IMR-90 (cell line): ENCODE results near the gene EP300. TPM values are rescaled to one million over a fixed set of nuclear protein-coding genes. Genes with fewer than 3 reads are reported as not detected.

ENCODE experiments used
- ATAC-seq: fragments of 200-7000 bp; cut with Tn5 transposase; 2 replicates; pipeline ENCODE4 v1.9.1; 2020; ENCODE audit warnings: low read depth, mild to moderate bottlenecking, moderate library complexity
- BruUV-seq: library from RNA; stranded (reverse); fragments of 400-500 nt; replicated peaks from 2 replicates; lab custom pipeline; 2021; lab: Mats Ljungman, UMichigan
- CTCF ChIA-PET: fragments of 300-600 bp; formaldehyde crosslinking; extraction: SDS; loops from one replicate; lab custom pipeline; 2021; ENCODE audit warnings: antibody characterized with exemption; lab: Yijun Ruan, JAX
- POLR2A ChIA-PET: fragments of 300-600 bp; sonication (Branson Sonifier 250); formaldehyde crosslinking; loops from one replicate; lab custom pipeline; 2022; ENCODE audit warnings: antibody characterized with exemption; ENCODE audit not compliant: unreplicated experiment; lab: Charles Lee
- DNase-seq: peaks from one replicate; pipeline ENCODE4 v3.0.0; 2013
- H2AFZ ChIP-seq: replicated peaks from 2 replicates; pipeline ENCODE3; 2013; ENCODE audit warnings: low read length, mild to moderate bottlenecking; ENCODE audit not compliant: poor library complexity
- H2AK5ac ChIP-seq: 2 replicates; pipeline ENCODE4 v1.6.1; 2013; ENCODE audit warnings: low read depth, low read length, inconsistent platforms
- H2AK9ac ChIP-seq: replicated peaks from 2 replicates; pipeline ENCODE3; 2013; ENCODE audit warnings: mild to moderate bottlenecking, low read depth, low read length, moderate library complexity; ENCODE audit not compliant: poor library complexity
- H2BK120ac ChIP-seq: 2 replicates; pipeline ENCODE4 v1.6.1; 2013; ENCODE audit warnings: low read depth, low read length, inconsistent platforms
- H2BK15ac ChIP-seq: 3 replicates; pipeline ENCODE4 v1.6.1; 2013; ENCODE audit warnings: low read depth, low read length, inconsistent platforms
- H2BK20ac ChIP-seq: 2 replicates; pipeline ENCODE4 v1.6.1; 2013; ENCODE audit warnings: low read depth, mild to moderate bottlenecking, inconsistent platforms, low read length, moderate library complexity
- H2BK5ac ChIP-seq: 2 replicates; pipeline ENCODE4 v1.6.1; 2013; ENCODE audit warnings: mild to moderate bottlenecking, low read depth, low read length, inconsistent platforms; ENCODE audit not compliant: poor library complexity, severe bottlenecking
- H3K14ac ChIP-seq: replicated peaks from 2 replicates; pipeline ENCODE4 v1.6.1; 2013; ENCODE audit warnings: low read depth, low read length, inconsistent platforms
- H3K18ac ChIP-seq: 2 replicates; pipeline ENCODE4 v1.6.1; 2013; ENCODE audit warnings: low read depth, low read length, control low read depth
- H3K23ac ChIP-seq: 2 replicates; pipeline ENCODE4 v1.6.1; 2013; ENCODE audit warnings: low read depth, low read length, inconsistent platforms
- H3K27ac ChIP-seq: 2 replicates; pipeline ENCODE4 v1.5.1; 2013; ENCODE audit warnings: mild to moderate bottlenecking, control low read depth, low read length; ENCODE audit not compliant: insufficient read depth
- H3K27me3 ChIP-seq: 2 replicates; pipeline ENCODE4 v1.6.1; 2013; ENCODE audit warnings: low read length; ENCODE audit not compliant: control insufficient read depth, insufficient read depth
- H3K36me3 ChIP-seq: 2 replicates; pipeline ENCODE4 v1.6.1; 2013; ENCODE audit warnings: low read length, mixed read lengths; ENCODE audit not compliant: control insufficient read depth, insufficient read depth
- H3K4ac ChIP-seq: 2 replicates; pipeline ENCODE4 v1.6.1; 2013; ENCODE audit warnings: low read depth, low read length, inconsistent platforms
- H3K4me1 ChIP-seq: 2 replicates; pipeline ENCODE4 v1.6.1; 2013; ENCODE audit warnings: low read length, mixed read lengths; ENCODE audit not compliant: control insufficient read depth, insufficient read depth
- H3K4me2 ChIP-seq: 2 replicates; pipeline ENCODE4 v1.6.1; 2013; ENCODE audit warnings: low read depth, mild to moderate bottlenecking, control low read depth, low read length, moderate library complexity
- H3K4me3 ChIP-seq: 2 replicates; pipeline ENCODE4 v1.5.1; 2013; ENCODE audit warnings: low read depth, mild to moderate bottlenecking, control low read depth, low read length, moderate library complexity; ENCODE audit not compliant: insufficient read depth
- H3K56ac ChIP-seq: 2 replicates; pipeline ENCODE4 v1.6.1; 2013; ENCODE audit warnings: low read length, inconsistent platforms; ENCODE audit not compliant: insufficient read depth; ENCODE audit errors: extremely low read depth
- H3K79me1 ChIP-seq, 2 experiments: 2 replicates each; pipeline ENCODE4 v1.6.1; 2013; ENCODE audit warnings: low read length in 2 of 2, inconsistent platforms in 1 of 2, low read depth in 1 of 2
- H3K9ac ChIP-seq: 2 replicates; pipeline ENCODE4 v1.6.1; 2013; ENCODE audit warnings: low read depth, low read length, control low read depth
- H3K9me1 ChIP-seq: 2 replicates; pipeline ENCODE4 v1.6.1; 2013; ENCODE audit warnings: low read length, inconsistent platforms; ENCODE audit not compliant: insufficient read depth
- H3K9me3 ChIP-seq: 2 replicates; pipeline ENCODE4 v1.6.1; 2013; ENCODE audit warnings: low read length; ENCODE audit not compliant: control insufficient read depth, insufficient read depth
- H4K20me1 ChIP-seq: 2 replicates; pipeline ENCODE4 v1.6.1; 2013; ENCODE audit warnings: low read length, inconsistent platforms; ENCODE audit not compliant: insufficient read depth
- H4K5ac ChIP-seq: 2 replicates; pipeline ENCODE4 v1.6.1; 2013; ENCODE audit warnings: mild to moderate bottlenecking, low read depth, low read length, control low read depth
- H4K8ac ChIP-seq, 2 experiments: 2 replicates each; pipeline ENCODE4 v1.6.1; 2013; ENCODE audit warnings: low read depth in 2 of 2, low read length in 2 of 2, control low read depth in 1 of 2, inconsistent platforms in 1 of 2
- H4K91ac ChIP-seq: 2 replicates; pipeline ENCODE4 v1.6.1; 2013; ENCODE audit warnings: low read depth, low read length, inconsistent platforms; ENCODE audit not compliant: insufficient read depth
- POLR2A ChIP-seq: IDR thresholded peaks from 2 replicates; pipeline ENCODE4 v1.6.1; 2012; ENCODE audit warnings: mild to moderate bottlenecking, low read depth, low read length
- RCOR1 ChIP-seq: IDR thresholded peaks from 2 replicates; pipeline ENCODE4 v1.6.1; 2012; ENCODE audit warnings: mild to moderate bottlenecking, low read length, improper control_type of control experiment; ENCODE audit not compliant: insufficient replicate concordance
- WGBS, 2 experiments: methylation state at CpG; one replicate each; pipeline versions ENCODE4 v1.1.5 to v1.1.7; 2013; ENCODE audit warnings: missing lambda C conversion rate in 2 of 2; ENCODE audit not compliant: insufficient read length in 1 of 2; ENCODE audit errors: extremely low coverage in 2 of 2; 5-methylcytosine and 5-hydroxymethylcytosine counted together
- dilution Hi-C: fragments of 300-500 bp; cut with HindIII; formaldehyde crosslinking; loops from one replicate; pipeline ENCODE4 v1.14.3; 2018; ENCODE audit warnings: low sequenced_read_pairs; ENCODE audit not compliant: unreplicated experiment
- in situ Hi-C: fragments of 300-500 bp; cut with MboI; formaldehyde crosslinking; loops from 3 replicates; pipeline ENCODE4 v1.14.3; 2019; ENCODE audit warnings: low sequenced_read_pairs, inconsistent platforms, mixed read lengths
- intact Hi-C: fragments of 100-400 bp; cut with micrococcal nuclease; formaldehyde crosslinking; loops from 2 replicates; pipeline ENCODE4 v1.10.0; 2022
- polyA plus RNA-seq, 3 experiments: library from polyadenylated mRNA; depleted of rRNA; stranded (reverse); fragments of >200 nt; gene quantifications; 2 replicates each; pipeline ENCODE4 v1.2.3, GENCODE V29; 2012; ENCODE audit warnings: low replicate concordance in 1 of 3
- total RNA-seq: library from RNA; depleted of rRNA; stranded (reverse); fragments of >200 nt; gene quantifications from 2 replicates; pipeline ENCODE4 v1.2.3, GENCODE V29; 2012

EP300 gene
- total and polyA plus RNA-seq, 2 of the 4 experiments (the other 2 are of a cell fraction): 23.3 to 27.4 TPM

DNA sequence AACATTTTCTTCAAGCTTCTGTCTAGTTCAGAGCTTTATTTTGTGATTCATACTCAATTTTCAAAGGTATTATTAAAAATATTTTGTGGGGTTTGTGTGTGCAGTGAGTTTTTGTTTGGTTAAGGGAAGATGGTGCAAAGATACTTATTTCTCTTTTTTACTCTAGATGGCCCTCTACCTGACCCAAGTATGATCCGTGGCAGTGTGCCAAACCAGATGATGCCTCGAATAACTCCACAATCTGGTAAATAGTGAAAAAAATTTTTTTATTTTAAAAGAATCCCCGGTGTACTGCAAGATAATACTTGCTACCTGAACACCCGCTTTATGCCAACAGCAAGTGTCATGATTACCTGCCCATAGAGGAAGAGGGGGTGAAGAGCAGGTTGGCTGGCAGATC, 54.2 kb downstream of the EP300 start:
- H3K9me1 ChIP-seq: peaks cover 6% of the 10 kb centered on the region; the same call in 1 of the 2 replicates
- no peak overlapping the region for H3K56ac ChIP-seq
- H3K9ac ChIP-seq: no peak overlapping the region
- intact Hi-C loops: loop anchor here (10.0 kb wide), 1 partner anchor 302 kb away; no protein-coding TSS in a partner anchor
- no peak overlapping the region for H2BK15ac ChIP-seq
- H3K27ac ChIP-seq: no peak overlapping the region
- H3K27me3 ChIP-seq: no peaks in the 10 kb centered on the region
- H3K4ac ChIP-seq: no peak overlapping the region
- no peak overlapping the region for H3K4me2 ChIP-seq
- no peak overlapping the region for H3K18ac ChIP-seq
- DNase-seq (no peak), ATAC-seq (no peak)
- no peak for TF ChIP-seq POLR2A
- TF ChIP-seq RCOR1: no peak
- H3K23ac ChIP-seq: no peak overlapping the region
- H4K91ac ChIP-seq: no peak overlapping the region
- H3K14ac ChIP-seq: no peak overlapping the region
- in situ Hi-C loops: no loop called here
- peaks cover 22 to 28% of the 10 kb centered on the region in 2 experiments for H3K79me1 ChIP-seq
- dilution Hi-C loops: no loop called here
- H4K8ac ChIP-seq: no peak overlapping the region
- H2BK120ac ChIP-seq: no peak overlapping the region
- H2AK5ac ChIP-seq: no peak overlapping the region
- no peak overlapping the region for H2BK5ac ChIP-seq
- no peak overlapping the region for H3K4me3 ChIP-seq
- ChIA-PET CTCF (no interaction called here), POLR2A (no interaction called here)
- H2BK20ac ChIP-seq: no peak overlapping the region
- H4K20me1 ChIP-seq: peaks cover 5% of the 10 kb centered on the region; the same call in 1 of the 2 replicates
- H2AK9ac ChIP-seq: no peak overlapping the region
- no TSS peak for BruUV-seq
- no peak overlapping the region for H2AFZ ChIP-seq
- no CpG with 5 or more reads among the region's 4 CpGs for WGBS, 2 experiments
- H3K9me3 ChIP-seq: no peaks in the 10 kb centered on the region
- no peaks in the 10 kb centered on the region for H3K4me1 ChIP-seq
- H3K36me3 ChIP-seq: peaks cover 47% of the 10 kb centered on the region
- no peak overlapping the region for H4K5ac ChIP-seq
